Fibroblast of lung (primary cell): ENCODE measurements around the gene INHBB. TPM values are rescaled to one million over a fixed set of nuclear protein-coding genes. Genes with fewer than 3 reads are reported as not detected.
"Not testable (repeated sequence)": the region's sequence is repeated elsewhere in the genome, so short reads cannot be mapped to it uniquely, and the experiment has no call there.

Experiments used
- DNase-seq, 2 donors: peaks; one replicate each; pipeline versions ENCODE4 v3.0.0 to v3.0.0-alpha.2; 2010; ENCODE audit warnings: low read depth in 2 of 2
- H2AFZ ChIP-seq: 2 replicates; pipeline ENCODE4 v1.5.1; 2012; ENCODE audit warnings: low read length, control low read depth, inconsistent platforms
- H3K27ac ChIP-seq: 2 replicates; pipeline ENCODE4 v1.5.1; 2011; ENCODE audit warnings: low read length, control low read depth; ENCODE audit not compliant: insufficient read depth
- H3K27me3 ChIP-seq: 2 replicates; pipeline ENCODE4 v1.5.1; 2011; ENCODE audit warnings: mild to moderate bottlenecking, low read length; ENCODE audit not compliant: control insufficient read depth, insufficient read depth
- H3K36me3 ChIP-seq: 2 replicates; pipeline ENCODE4 v1.5.1; 2011; ENCODE audit warnings: low read length; ENCODE audit not compliant: control insufficient read depth, insufficient read depth
- H3K4me1 ChIP-seq: 2 replicates; pipeline ENCODE4 v1.5.1; 2011; ENCODE audit warnings: low read length; ENCODE audit not compliant: control insufficient read depth, insufficient read depth; ENCODE audit errors: extremely low read depth
- H3K4me2 ChIP-seq: 2 replicates; pipeline ENCODE4 v1.5.1; 2011; ENCODE audit warnings: low read length, control low read depth; ENCODE audit not compliant: insufficient read depth; ENCODE audit errors: extremely low read depth
- H3K4me3 ChIP-seq, 4 experiments: fragments of 200-600 bp in 1 of 4; sonication (generic) in 1 of 4; replicated peaks in 1 of 4; 2 replicates each; pipeline ENCODE4 v1.5.1; 2011 to 2016; ENCODE audit warnings: low read length in 4 of 4, low read depth in 3 of 4, mild to moderate bottlenecking in 3 of 4, control low read depth in 2 of 4, inconsistent platforms in 1 of 4, mixed read lengths in 1 of 4; ENCODE audit not compliant: insufficient read depth in 1 of 4; ENCODE audit errors: control extremely low read depth in 1 of 4
- H3K79me2 ChIP-seq: 2 replicates; pipeline ENCODE4 v1.5.1; 2012; ENCODE audit warnings: mild to moderate bottlenecking, low read length, inconsistent platforms; ENCODE audit not compliant: control insufficient read depth, insufficient read depth
- H3K9ac ChIP-seq: 2 replicates; pipeline ENCODE4 v1.5.1; 2011; ENCODE audit warnings: mild to moderate bottlenecking, low read length, control low read depth; ENCODE audit not compliant: insufficient read depth
- H3K9me3 ChIP-seq: 2 replicates; pipeline ENCODE4 v1.5.1; 2012; ENCODE audit warnings: low read depth, low read length; ENCODE audit not compliant: control insufficient read depth, insufficient read depth
- H4K20me1 ChIP-seq: 2 replicates; pipeline ENCODE4 v1.5.1; 2011; ENCODE audit warnings: low read length; ENCODE audit not compliant: control insufficient read depth, insufficient read depth; ENCODE audit errors: extremely low read depth
- CTCF ChIP-seq, 2 donors: IDR thresholded peaks in 1 of 2; conservative IDR thresholded peaks in 1 of 2; 1 replicate in 1 of 2; 2 replicates in 1 of 2; pipeline ENCODE4 v1.5.1; 2011 to 2012; ENCODE audit warnings: low read length in 2 of 2, control low read depth in 1 of 2, inconsistent platforms in 1 of 2, low read depth in 1 of 2, mild to moderate bottlenecking in 1 of 2
- EZH2 ChIP-seq: IDR thresholded peaks from 2 replicates; pipeline ENCODE4 v1.5.1; 2012; ENCODE audit warnings: low read length, control low read depth, mild to moderate bottlenecking; ENCODE audit errors: missing control alignments
- polyA plus RNA-seq, 2 donors: library from polyadenylated mRNA; depleted of rRNA in 1 of 2; stranded (reverse) in 1 of 2; unstranded in 1 of 2; fragments of >200 nt; gene quantifications; 2 replicates each; pipeline ENCODE4 v1.2.1, GENCODE V29; 2011 to 2012; ENCODE audit warnings: missing spikeins in 1 of 2
- total RNA-seq: library from RNA; depleted of rRNA; stranded (reverse); fragments of >200 nt; gene quantifications from 2 replicates; pipeline ENCODE4 v1.2.1, GENCODE V29; 2014

INHBB gene
- total and polyA plus RNA-seq, 2 donors (not counting 1 experiment from before 2014, with no cell fraction given) = 0.01 TPM; not detected in 1

- Histone ChIP-seq H3K4me2 (no peak overlapping the region), H3K27me3 (peaks cover 2% of the 10 kb centered on the region), H3K27ac (no peak overlapping the region), H3K4me1 (no peaks in the 10 kb centered on the region), H3K4me3 (no peak overlapping the region), H3K79me2 (no peaks in the 10 kb centered on the region), H4K20me1 (no peaks in the 10 kb centered on the region), H3K36me3 (no peaks in the 10 kb centered on the region), H2AFZ (no peak overlapping the region), H3K9me3 (no peaks in the 10 kb centered on the region), H3K9ac (no peak overlapping the region)
- DNase-seq = no peak
- TF ChIP-seq CTCF (conservative IDR thresholded peaks at IDR 0.05 in 1 of 2, IDR thresholded peaks at IDR 0.05 in 1 of 2; ENCODE audit: low read depth in 1 of 2, low read length in 2 of 2) = no peak
- TF ChIP-seq EZH2 = no peak
Measured at GRCh38 chr2:120390381-120391055, 44.6 kb downstream of the INHBB start.

- H3K4me1 ChIP-seq, H3K79me2 ChIP-seq, H3K36me3 ChIP-seq, H4K20me1 ChIP-seq, H3K27me3 ChIP-seq, H3K4me3 ChIP-seq, H3K27ac ChIP-seq, H3K9ac ChIP-seq, H3K4me2 ChIP-seq, DNase-seq, H3K9me3 ChIP-seq, H2AFZ ChIP-seq: not testable (repeated sequence)
Measured at GRCh38 chr2:120391382-120391781, 45.4 kb downstream of the INHBB start.

GRCh38 chr2:120391911-120392665, 46.2 kb downstream of the INHBB start:
- Histone ChIP-seq H3K4me3 (no peak overlapping the region), H3K79me2 (no peaks in the 10 kb centered on the region), H3K9ac (no peak overlapping the region), H3K4me2 (no peak overlapping the region), H2AFZ (no peak overlapping the region), H3K27me3 (peaks cover 2% of the 10 kb centered on the region), H3K4me1 (no peaks in the 10 kb centered on the region), H4K20me1 (no peaks in the 10 kb centered on the region), H3K36me3 (no peaks in the 10 kb centered on the region), H3K27ac (no peak overlapping the region), H3K9me3 (no peaks in the 10 kb centered on the region)
- DNase-seq = no peak
- TF ChIP-seq CTCF (conservative IDR thresholded peaks at IDR 0.05 in 1 of 2, IDR thresholded peaks at IDR 0.05 in 1 of 2; ENCODE audit: low read depth in 1 of 2, low read length in 2 of 2) = no peak
- no peak for TF ChIP-seq EZH2
